IMR-90 (cell line): ENCODE measurements around the gene PPM1L.

Source experiments
- BHLHE40 ChIP-seq: fragments of 150-350 bp; IDR thresholded peaks from 2 replicates; pipeline ENCODE4 v1.6.1; 2016; ENCODE audit warnings: mild to moderate bottlenecking, low read depth, low read length
- CEBPB ChIP-seq: IDR thresholded peaks from 2 replicates; pipeline ENCODE4 v1.6.1; 2012; ENCODE audit warnings: low read depth, low read length, improper control_type of control experiment
- CHD1 ChIP-seq: IDR thresholded peaks from 2 replicates; pipeline ENCODE4 v1.6.1; 2012; ENCODE audit warnings: low read depth, low read length, improper control_type of control experiment
- CTCF ChIP-seq: conservative IDR thresholded peaks from 2 replicates; pipeline ENCODE4 v1.5.1; 2012; ENCODE audit warnings: mild to moderate bottlenecking, low read depth, low read length, improper control_type of control experiment
- FOS ChIP-seq: fragments of 150-350 bp; IDR thresholded peaks from 2 replicates; pipeline ENCODE4 v1.6.1; 2016; ENCODE audit warnings: low read depth, low read length
- POLR2A ChIP-seq: IDR thresholded peaks from 2 replicates; pipeline ENCODE4 v1.6.1; 2012; ENCODE audit warnings: mild to moderate bottlenecking, low read depth, low read length
- RAD21 ChIP-seq: IDR thresholded peaks from 2 replicates; pipeline ENCODE4 v1.6.1; 2012; ENCODE audit warnings: low read length, improper control_type of control experiment
- RCOR1 ChIP-seq: IDR thresholded peaks from 2 replicates; pipeline ENCODE4 v1.6.1; 2012; ENCODE audit warnings: mild to moderate bottlenecking, low read length, improper control_type of control experiment; ENCODE audit not compliant: insufficient replicate concordance
- RFX5 ChIP-seq: IDR thresholded peaks from 2 replicates; pipeline ENCODE4 v1.8.0; 2012; ENCODE audit warnings: low read depth, mild to moderate bottlenecking, low read length, moderate library complexity
- SMC3 ChIP-seq: fragments of 150-350 bp; IDR thresholded peaks from 2 replicates; pipeline ENCODE4 v1.6.1; 2016; ENCODE audit warnings: low read depth, mild to moderate bottlenecking, antibody characterized with exemption, low read length, moderate library complexity

GRCh38 chr3:161066930-161067329 is 310.9 kb downstream of the PPM1L start:
- TF ChIP-seq RFX5: no peak
- TF ChIP-seq RAD21: no peak
- no peak for TF ChIP-seq CTCF
- no peak for TF ChIP-seq POLR2A
- no peak for TF ChIP-seq SMC3
- TF ChIP-seq BHLHE40: no peak
- no peak for TF ChIP-seq FOS
- no peak for TF ChIP-seq RCOR1
- no peak for TF ChIP-seq CEBPB
- no peak for TF ChIP-seq CHD1
